Stimulated activated effector memory CD8-positive, alpha-beta T cell treated with anti-CD3 and anti-CD28 coated beads, Interleukin-12 subunit alpha, Interleukin-12 subunit beta, amount 100 ng/mL, for 72 hours (primary cell): Measurements from ENCODE around the gene CDH13.

Experiments used
- ATAC-seq: fragments of 150-1000 bp; cut with Tn5 transposase; 2 replicates; pipeline ENCODE4 v1.10.0; 2021
- DNase-seq, 2 donors: peaks; one replicate each; pipeline ENCODE4 v3.0.0; 2021 to 2022; ENCODE audit warnings: low spot score in 2 of 2
- H3K27ac Mint-ChIP-seq: one replicate; pipeline ENCODE4 v1.8.0; 2022; ENCODE audit warnings: mild to moderate bottlenecking, mixed read lengths
- H3K36me3 Mint-ChIP-seq: one replicate; pipeline ENCODE4 v1.8.0; 2022; ENCODE audit warnings: mild to moderate bottlenecking, mixed read lengths
- H3K4me1 Mint-ChIP-seq: one replicate; pipeline ENCODE4 v1.8.0; 2022; ENCODE audit warnings: mixed read lengths
- H3K4me3 Mint-ChIP-seq: one replicate; pipeline ENCODE4 v1.8.0; 2022; ENCODE audit warnings: mild to moderate bottlenecking, mixed read lengths
- H3K9me3 Mint-ChIP-seq: one replicate; pipeline ENCODE4 v1.8.0; 2022; ENCODE audit warnings: mixed read lengths

CDH13 gene

DNA sequence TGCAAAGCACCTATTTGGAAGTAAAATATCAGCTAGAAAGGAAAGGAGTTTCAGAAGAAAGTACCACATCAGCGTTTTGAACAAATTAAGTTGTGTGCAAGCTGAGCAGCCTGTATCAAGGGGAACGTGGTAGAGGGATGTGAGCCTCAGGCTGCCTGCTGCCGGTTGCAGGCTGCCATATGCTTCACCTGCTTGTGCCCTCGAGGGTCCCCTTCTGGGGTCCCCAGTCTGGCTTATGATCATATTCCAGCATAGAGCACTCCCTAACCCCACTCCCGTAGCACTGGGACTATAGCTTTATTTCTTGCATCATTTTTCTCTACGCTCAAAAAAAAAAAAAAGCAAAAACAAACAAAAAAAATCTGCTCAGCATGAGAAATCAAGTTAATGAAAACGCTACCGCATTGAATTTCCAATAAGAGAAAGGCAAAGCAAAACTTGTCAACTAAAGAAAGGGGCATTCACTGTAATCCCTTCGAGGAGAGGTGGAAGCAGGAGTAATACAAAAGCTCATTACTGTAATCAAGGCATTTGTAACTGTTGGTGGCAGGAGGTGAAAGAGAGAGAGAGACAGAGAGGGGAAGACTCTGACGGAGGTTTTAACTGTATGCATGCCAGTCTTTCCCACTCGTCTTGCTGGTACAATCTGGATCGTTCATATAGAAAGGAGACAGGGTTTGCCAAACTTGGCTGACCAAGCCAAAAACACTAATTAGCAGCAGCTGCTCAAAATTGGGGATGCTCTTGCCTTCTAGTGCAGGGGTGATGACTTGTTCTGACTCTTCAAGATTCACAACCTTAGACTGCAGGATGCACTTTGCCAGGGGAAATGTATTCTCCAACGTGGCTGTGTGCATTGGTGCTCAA lies 922.8 kb downstream of the CDH13 start:
- Mint-ChIP-seq H3K4me3 (no peak overlapping the region), H3K9me3 (peaks cover 10% of the 10 kb centered on the region), H3K4me1 (no peaks in the 10 kb centered on the region), H3K36me3 (no peaks in the 10 kb centered on the region), H3K27ac (no peak overlapping the region)
- DNase-seq, result no peak
- no peak for ATAC-seq

DNA sequence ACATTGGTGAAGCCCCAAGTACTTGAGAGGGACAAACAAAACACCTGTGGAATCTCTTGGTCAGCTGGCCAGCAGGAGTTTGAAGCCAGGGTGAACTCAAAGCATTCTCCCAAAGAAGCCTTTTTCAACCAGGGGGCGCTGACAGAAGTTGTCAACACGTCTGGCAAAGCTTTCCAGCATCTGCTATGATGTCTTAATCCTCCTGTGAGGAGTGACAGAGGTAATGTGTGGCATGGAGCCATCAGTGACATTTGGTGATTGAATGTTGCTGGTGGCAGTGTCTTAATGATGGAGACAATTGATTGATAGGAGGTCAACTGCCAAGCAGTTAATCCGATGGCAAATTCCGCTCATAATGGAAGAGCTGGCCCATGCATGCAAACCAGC lies 923.4 kb downstream of the CDH13 start:
- H3K4me1 Mint-ChIP-seq, result no peaks in the 10 kb centered on the region
- H3K27ac Mint-ChIP-seq, result no peak overlapping the region
- no peak for DNase-seq
- no peak for ATAC-seq
- H3K9me3 Mint-ChIP-seq, result peaks cover 10% of the 10 kb centered on the region
- no peak overlapping the region for H3K4me3 Mint-ChIP-seq
- no peaks in the 10 kb centered on the region for H3K36me3 Mint-ChIP-seq

DNA sequence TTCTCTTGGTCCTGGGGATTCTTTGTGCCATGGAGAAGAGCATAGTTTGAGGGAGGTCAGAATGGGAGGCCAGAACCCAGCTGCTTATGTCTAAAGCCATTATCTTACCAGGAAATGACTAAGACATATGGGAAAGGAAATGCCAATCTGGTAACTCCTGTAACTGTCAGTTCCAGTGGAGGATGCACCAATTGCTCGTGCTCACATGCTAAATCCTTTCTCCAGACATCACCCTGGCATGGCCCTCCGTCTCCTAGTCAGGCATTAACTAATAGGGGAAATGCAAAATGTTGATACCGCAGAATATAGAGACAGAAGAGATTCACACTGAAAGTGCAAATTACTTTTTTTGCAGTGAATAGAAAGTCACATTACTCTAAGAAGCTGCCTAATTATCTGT lies 925.5 kb downstream of the CDH13 start:
- Mint-ChIP-seq H3K9me3 (peaks cover 8% of the 10 kb centered on the region), H3K27ac (no peak overlapping the region), H3K4me1 (no peaks in the 10 kb centered on the region), H3K4me3 (no peak overlapping the region), H3K36me3 (no peaks in the 10 kb centered on the region)
- ATAC-seq (no peak), DNase-seq (no peak)

DNA sequence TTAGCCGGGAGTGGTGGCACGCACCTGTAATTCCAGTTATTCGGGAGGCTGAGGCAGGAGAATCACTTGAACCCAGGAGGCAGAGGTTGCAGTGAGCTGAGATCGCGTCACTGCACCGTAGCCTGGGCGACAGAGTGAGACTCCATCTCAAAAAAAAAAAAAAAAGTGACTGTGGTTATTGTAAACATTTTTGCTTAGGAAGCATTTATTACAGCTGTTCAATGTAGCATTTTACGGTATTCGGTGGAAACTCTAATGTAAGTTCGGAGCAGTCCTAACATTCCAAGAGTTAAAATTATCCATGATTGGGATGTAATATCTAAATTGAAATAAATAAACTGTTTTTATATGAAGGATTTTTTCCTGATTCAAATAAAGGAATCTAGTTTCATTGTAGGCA lies 926.2 kb downstream of the CDH13 start:
- no peak for ATAC-seq
- H3K9me3 Mint-ChIP-seq, result peaks cover 3% of the 10 kb centered on the region
- H3K36me3 Mint-ChIP-seq, result no peaks in the 10 kb centered on the region
- no peak for DNase-seq
- no peaks in the 10 kb centered on the region for H3K4me1 Mint-ChIP-seq
- H3K27ac Mint-ChIP-seq, result no peak overlapping the region
- no peak overlapping the region for H3K4me3 Mint-ChIP-seq

DNA sequence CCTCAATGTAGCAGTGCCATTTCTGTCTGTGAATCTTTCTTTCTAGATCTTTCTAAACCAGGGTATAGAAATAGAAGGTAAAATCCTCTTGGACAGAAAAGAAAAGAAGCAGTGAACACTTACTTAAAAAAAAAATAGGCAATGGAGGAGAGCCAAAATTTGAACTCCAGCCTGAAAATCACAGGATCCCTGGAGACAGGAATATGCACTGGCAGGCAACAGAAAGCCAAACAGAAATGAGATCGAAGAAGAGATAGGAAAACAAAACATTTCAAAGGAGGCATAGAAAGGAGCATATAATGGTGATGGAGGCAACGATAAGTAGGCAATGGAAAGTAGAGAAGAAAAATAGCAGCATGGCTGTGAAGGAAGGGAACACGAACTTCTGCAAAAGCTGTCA lies 927.3 kb downstream of the CDH13 start:
- Mint-ChIP-seq H3K27ac (no peak overlapping the region), H3K9me3 (peaks cover 2% of the 10 kb centered on the region), H3K4me1 (no peaks in the 10 kb centered on the region), H3K4me3 (no peak overlapping the region), H3K36me3 (no peaks in the 10 kb centered on the region)
- no peak for DNase-seq
- no peak for ATAC-seq

DNA sequence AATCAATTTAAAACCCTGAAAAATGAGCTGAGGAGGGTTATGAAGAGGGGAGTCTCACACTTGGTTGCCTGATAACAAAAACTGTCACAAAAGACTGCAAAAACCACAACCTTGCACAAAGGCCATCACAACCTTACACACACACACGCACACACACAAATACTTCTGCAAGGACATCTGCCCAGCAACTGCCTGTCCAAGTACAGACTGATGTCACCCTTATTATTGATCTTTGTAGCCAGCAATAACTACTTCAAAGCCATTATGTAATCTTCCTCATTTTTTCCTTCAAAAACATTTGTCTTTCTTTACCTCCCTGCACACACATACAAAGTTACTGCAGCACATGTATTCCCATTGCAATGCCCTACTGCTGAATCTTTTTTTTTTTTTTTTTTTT lies 927.8 kb downstream of the CDH13 start:
- Mint-ChIP-seq H3K4me3 (no peak overlapping the region), H3K4me1 (no peaks in the 10 kb centered on the region)
- ATAC-seq, result no peak

DNA sequence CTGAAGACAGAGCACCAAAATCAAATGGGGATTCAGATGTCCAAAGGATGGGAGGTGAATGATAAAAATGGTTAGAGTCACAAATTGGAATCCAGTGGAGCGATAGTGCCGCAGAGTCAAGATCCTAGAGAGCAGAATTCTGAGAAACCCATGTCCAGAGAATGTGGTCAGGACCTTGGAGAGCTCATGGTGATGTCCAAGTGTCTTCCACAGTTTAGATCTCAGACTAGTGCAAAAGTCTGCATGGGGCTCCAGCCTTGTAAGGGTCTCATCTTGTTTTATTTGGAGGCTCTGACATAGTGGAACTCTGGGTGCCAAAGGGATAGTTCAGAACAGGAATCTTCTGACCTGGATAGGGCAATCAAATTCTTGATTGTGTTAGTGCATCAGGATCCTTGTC lies 935.1 kb downstream of the CDH13 start:
- H3K4me1 Mint-ChIP-seq, result no peaks in the 10 kb centered on the region
- no peak for DNase-seq
- no peaks in the 10 kb centered on the region for H3K9me3 Mint-ChIP-seq
- no peak for ATAC-seq
- H3K36me3 Mint-ChIP-seq, result no peaks in the 10 kb centered on the region
- no peak overlapping the region for H3K27ac Mint-ChIP-seq
- no peak overlapping the region for H3K4me3 Mint-ChIP-seq

More for the DNA sequence above, 927.8 kb downstream of the CDH13 start:
- no peaks in the 10 kb centered on the region for H3K36me3 Mint-ChIP-seq
- peaks cover 2% of the 10 kb centered on the region for H3K9me3 Mint-ChIP-seq
- no peak overlapping the region for H3K27ac Mint-ChIP-seq
- DNase-seq, result no peak

DNA sequence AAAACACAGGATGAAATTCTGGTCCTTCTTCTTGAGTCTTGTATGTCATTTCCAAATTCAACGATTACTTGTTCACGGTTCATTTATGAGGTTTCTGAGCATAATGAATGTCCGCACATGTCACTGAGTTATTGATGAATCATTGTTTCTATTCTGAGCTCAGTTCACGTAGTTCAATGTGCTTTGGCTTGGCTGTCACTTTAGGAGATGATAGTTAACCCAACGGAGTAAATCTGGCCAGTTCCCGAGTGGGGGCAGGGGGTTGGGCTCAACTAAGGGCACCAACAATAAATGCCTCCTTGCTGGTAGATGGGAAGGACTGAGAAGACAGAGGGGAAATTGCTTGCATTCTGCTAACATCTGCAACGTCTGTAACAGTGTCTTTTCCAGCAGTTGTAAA lies 941.6 kb downstream of the CDH13 start:
- Mint-ChIP-seq H3K27ac (no peak overlapping the region), H3K4me1 (no peaks in the 10 kb centered on the region), H3K36me3 (no peaks in the 10 kb centered on the region), H3K4me3 (no peak overlapping the region), H3K9me3 (no peaks in the 10 kb centered on the region)
- ATAC-seq, result no peak
- no peak for DNase-seq

DNA sequence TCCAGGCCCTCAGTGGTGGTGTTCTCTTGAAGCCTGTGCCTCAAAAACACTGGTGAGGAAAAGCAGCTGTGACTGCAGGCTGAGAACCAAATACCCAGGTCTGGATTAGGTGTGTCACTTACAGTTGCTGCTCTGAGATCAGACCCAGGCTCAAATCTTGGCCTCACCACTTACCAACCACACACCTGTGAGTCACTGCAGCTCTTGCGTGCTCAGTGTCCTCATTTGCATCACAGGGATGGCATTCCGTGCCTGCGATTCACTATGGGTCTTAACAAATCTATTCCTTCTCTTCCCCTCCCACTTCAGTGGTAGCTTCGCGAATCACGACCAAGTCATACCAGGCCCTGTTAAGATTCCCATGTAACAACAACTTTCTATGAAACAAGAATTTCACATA lies 947.6 kb downstream of the CDH13 start:
- H3K4me3 Mint-ChIP-seq, result no peak overlapping the region
- ATAC-seq, result no peak
- H3K36me3 Mint-ChIP-seq, result no peaks in the 10 kb centered on the region
- peaks cover 5% of the 10 kb centered on the region for H3K9me3 Mint-ChIP-seq
- no peak overlapping the region for H3K27ac Mint-ChIP-seq
- DNase-seq, result no peak
- no peaks in the 10 kb centered on the region for H3K4me1 Mint-ChIP-seq

DNA sequence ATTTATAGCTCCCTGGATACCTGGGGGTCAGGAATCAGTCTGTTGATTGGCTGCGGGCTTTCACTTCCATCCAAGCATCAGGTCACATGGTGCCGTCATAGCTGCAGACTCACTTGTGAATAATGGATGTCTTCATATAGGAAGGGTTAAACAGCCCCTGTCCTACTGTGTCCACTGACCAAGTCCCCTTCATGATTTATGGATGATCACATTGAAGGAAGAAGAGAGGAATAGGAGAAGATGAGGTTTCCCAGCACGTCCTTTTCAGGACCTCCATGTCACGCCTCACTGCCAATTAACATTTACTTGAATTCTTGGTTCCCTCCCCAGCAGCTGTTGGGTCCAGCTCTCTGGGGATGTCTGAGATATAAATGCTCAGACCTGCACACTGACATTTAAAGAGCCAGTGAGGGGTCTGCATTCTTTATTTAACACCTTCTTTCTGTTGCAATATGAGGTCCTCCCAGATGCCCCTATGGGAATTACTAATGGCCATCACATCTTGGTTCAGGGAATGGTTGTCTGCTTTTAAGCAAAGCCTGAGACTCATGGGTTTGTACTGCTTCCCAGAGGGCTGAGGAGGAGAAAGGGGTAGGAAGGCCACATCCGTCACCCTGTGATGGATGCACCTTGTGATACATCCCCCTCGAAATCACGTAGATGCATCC lies 950.4 kb downstream of the CDH13 start:
- no peak for ATAC-seq
- Mint-ChIP-seq H3K27ac (no peak overlapping the region), H3K4me1 (no peaks in the 10 kb centered on the region)

DNA sequence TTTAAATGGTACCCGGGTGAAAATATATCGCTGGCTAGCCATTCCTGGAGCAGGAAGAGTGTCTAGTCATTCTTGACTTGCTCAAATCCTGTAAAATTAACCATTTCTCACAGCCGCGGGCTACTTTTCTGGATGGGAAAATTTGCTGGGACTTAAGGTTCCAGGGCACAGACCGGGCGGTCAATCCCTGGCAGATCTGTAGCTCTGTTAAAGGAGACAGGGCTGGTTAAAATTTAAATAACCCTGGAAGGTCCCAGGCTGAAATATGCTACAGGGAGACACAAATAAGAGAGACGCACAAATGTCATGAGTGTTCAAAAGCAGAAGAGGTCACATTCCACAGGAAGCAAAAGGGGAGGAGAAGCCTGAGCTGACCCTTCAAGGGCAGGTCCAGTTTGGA lies 951.4 kb downstream of the CDH13 start:
- DNase-seq (no peak), ATAC-seq (no peak)
- no peaks in the 10 kb centered on the region for H3K4me1 Mint-ChIP-seq
- no peak overlapping the region for H3K27ac Mint-ChIP-seq
- H3K9me3 Mint-ChIP-seq, result peaks cover 5% of the 10 kb centered on the region
- H3K4me3 Mint-ChIP-seq, result no peak overlapping the region
- no peaks in the 10 kb centered on the region for H3K36me3 Mint-ChIP-seq

More for the DNA sequence above, 950.4 kb downstream of the CDH13 start:
- Mint-ChIP-seq H3K36me3 (no peaks in the 10 kb centered on the region), H3K4me3 (no peak overlapping the region), H3K9me3 (peaks cover 5% of the 10 kb centered on the region)
- DNase-seq, result no peak

DNA sequence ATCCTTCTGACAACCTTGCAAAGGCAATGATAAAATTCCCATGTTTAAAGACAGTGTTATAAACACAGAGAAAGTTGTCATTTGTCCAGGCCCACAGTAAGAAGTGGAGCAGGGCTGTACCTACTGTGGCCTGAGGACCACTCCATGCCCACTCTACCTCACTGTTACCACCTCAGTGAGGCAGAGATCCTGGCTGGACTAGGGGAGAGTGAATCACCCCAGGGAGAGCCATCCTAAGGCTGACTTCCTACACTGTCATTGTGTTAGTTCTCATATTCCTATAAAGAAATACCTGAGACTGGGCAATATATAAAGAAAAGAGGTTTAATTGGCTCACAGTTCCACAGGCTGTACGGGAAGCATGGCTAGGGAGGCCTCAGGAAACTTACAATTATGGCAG lies 952.3 kb downstream of the CDH13 start:
- no peak for DNase-seq
- Mint-ChIP-seq H3K4me1 (no peaks in the 10 kb centered on the region), H3K9me3 (peaks cover 5% of the 10 kb centered on the region), H3K36me3 (no peaks in the 10 kb centered on the region), H3K27ac (no peak overlapping the region), H3K4me3 (no peak overlapping the region)
- ATAC-seq, result no peak

DNA sequence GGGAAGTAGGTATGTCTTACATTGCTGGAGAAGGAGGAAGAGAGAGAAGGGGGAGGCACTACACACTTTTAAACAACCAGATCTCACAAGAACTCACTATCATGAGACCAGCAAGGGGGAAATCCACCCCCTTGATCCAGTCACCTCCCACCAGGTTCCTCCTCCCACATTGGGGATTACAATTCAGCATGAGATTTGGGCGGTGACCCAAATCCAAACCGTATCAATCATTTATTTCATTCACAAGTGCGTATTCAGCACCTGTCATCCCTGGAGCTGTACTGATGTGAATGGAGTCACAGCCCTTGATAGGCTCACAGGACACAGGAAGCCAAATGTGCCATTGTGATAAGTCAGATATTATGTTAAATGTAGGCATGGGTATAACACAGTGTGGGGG lies 952.7 kb downstream of the CDH13 start:
- no peaks in the 10 kb centered on the region for H3K4me1 Mint-ChIP-seq
- H3K36me3 Mint-ChIP-seq, result no peaks in the 10 kb centered on the region
- DNase-seq, result no peak
- H3K9me3 Mint-ChIP-seq, result peaks cover 5% of the 10 kb centered on the region
- ATAC-seq, result no peak
- H3K4me3 Mint-ChIP-seq, result no peak overlapping the region
- no peak overlapping the region for H3K27ac Mint-ChIP-seq

DNA sequence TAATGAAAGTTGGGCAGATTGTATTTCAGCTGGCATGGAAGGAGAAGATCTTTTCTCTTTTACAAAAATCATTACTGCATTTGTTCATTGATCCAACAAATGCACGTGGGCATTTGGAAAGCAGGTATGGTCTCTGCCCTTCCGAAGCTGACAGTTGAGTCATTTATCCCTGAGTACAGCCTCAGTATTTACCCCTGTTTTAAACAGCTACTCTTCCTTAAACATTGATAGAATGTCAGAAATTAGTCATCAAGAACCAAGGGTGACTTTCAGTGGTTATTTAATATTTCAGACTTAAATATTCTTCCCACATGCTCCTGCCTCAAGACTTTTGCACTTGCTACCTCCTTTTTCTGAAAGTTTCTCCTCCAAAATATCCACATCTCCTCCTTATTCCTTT lies 954.3 kb downstream of the CDH13 start:
- H3K4me1 Mint-ChIP-seq, result no peaks in the 10 kb centered on the region
- H3K36me3 Mint-ChIP-seq, result no peaks in the 10 kb centered on the region
- DNase-seq (no peak), ATAC-seq (no peak)
- peaks cover under 1% of the 10 kb centered on the region for H3K9me3 Mint-ChIP-seq
- H3K27ac Mint-ChIP-seq, result no peak overlapping the region
- H3K4me3 Mint-ChIP-seq, result no peak overlapping the region

DNA sequence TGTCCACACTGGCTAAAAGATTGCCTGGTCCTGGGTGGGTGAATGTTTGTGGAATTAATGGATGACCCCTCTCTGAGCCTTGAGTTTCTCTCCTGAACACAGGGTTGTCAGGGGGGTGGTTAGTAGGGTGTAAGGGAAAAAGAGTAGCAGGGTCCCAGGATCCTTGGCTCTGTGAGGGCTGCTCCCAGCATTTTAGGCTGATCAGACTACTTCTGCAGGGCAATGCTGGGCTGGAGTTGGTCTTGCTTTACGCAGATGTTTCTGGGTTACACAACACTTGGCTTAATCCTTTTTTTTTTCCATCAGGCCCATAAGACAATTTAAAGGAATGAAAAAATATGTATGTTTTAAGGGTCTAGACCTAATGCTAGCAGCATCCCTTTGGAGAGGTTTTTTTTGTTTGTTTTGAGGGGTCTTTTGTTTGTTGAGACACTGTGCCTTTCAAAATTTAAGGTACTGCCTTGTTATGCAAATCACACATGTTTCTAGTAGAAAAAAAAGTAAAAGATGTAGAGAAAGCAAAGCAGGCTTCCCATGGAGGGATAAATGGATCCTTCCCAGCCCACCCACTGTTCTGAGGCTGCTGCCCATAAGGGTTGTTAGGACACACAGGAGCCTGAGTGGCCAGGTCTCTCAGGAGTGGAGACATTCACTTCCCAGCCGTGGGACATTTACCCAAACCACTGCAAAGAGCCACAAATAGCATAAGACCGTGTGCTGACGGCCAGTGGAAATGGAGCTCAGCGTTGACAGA lies 955.4 kb downstream of the CDH13 start:
- no peak overlapping the region for H3K4me3 Mint-ChIP-seq
- no peak for DNase-seq
- H3K4me1 Mint-ChIP-seq, result no peaks in the 10 kb centered on the region

DNA sequence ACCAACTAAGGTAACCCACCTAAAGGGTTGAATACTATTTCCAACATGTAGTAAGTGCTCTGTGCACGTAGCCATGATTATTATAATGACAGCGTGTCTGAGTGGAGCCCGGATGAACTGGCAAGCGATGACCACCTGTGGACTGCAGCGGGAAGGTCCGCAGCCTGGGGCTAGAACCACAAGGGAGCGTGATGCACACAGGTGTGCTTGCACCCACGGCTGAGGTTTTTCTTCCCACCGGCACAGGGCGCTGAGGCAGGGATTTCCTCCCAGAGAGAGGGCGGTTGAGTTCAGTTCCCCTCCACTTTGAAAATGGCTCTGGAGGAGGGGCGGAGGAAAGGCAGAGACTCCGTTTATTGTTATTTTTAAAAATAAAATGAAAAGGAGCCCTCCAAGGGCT lies 959.3 kb downstream of the CDH13 start:
- no peaks in the 10 kb centered on the region for H3K4me1 Mint-ChIP-seq
- DNase-seq, result no peak
- no peak for ATAC-seq
- no peaks in the 10 kb centered on the region for H3K36me3 Mint-ChIP-seq
- peaks cover 4% of the 10 kb centered on the region for H3K9me3 Mint-ChIP-seq
- H3K27ac Mint-ChIP-seq, result no peak overlapping the region
- no peak overlapping the region for H3K4me3 Mint-ChIP-seq

More for the DNA sequence above, 955.4 kb downstream of the CDH13 start:
- H3K27ac Mint-ChIP-seq, result no peak overlapping the region
- H3K36me3 Mint-ChIP-seq, result no peaks in the 10 kb centered on the region
- H3K9me3 Mint-ChIP-seq, result no peaks in the 10 kb centered on the region
- no peak for ATAC-seq
